H1 (cell line): ENCODE measurements around the gene KIAA0513. TPM values are rescaled to one million over a fixed set of nuclear protein-coding genes. Genes with fewer than 3 reads are reported as not detected.

Source experiments
- CTCF ChIA-PET: fragments of 300-600 bp; sonication (Branson Sonifier 250); formaldehyde crosslinking; loops from one replicate; lab custom pipeline; 2021; ENCODE audit not compliant: partially characterized antibody; lab: Charles Lee
- POLR2A ChIA-PET: fragments of 300-600 bp; sonication (Branson Sonifier 250); formaldehyde crosslinking; loops from one replicate; lab custom pipeline; 2021; ENCODE audit warnings: inconsistent platforms; ENCODE audit not compliant: partially characterized antibody; lab: Charles Lee
- DNase-seq, 2 experiments: peaks; one replicate each; pipeline versions ENCODE4 v3.0.0 to v3.0.0-alpha.2; 2010 to 2022; ENCODE audit warnings: low spot score in 2 of 2, low read depth in 1 of 2, mixed read lengths in 1 of 2
- FAIRE-seq: peaks from 2 replicates; lab custom pipeline; 2011; peaks lifted over from hg19 to GRCh38; lab: Jason Lieb, UNC
- H2AFZ ChIP-seq: 2 replicates; pipeline ENCODE4 v1.8.1; 2012; ENCODE audit warnings: low read length, inconsistent platforms
- H2AK5ac ChIP-seq: 2 replicates; pipeline ENCODE4 v1.6.1; 2013; ENCODE audit warnings: low read depth, low read length
- H2BK120ac ChIP-seq: replicated peaks from 2 replicates; pipeline ENCODE3; 2013; ENCODE audit warnings: low read depth, low read length, inconsistent platforms
- H2BK12ac ChIP-seq: 2 replicates; pipeline ENCODE4 v1.6.1; 2013; ENCODE audit warnings: low read depth, low read length
- H2BK15ac ChIP-seq: 2 replicates; pipeline ENCODE4 v1.6.1; 2013; ENCODE audit warnings: low read length
- H2BK20ac ChIP-seq: 2 replicates; pipeline ENCODE4 v1.6.1; 2013; ENCODE audit warnings: low read length
- H2BK5ac ChIP-seq: 2 replicates; pipeline ENCODE4 v1.6.1; 2013; ENCODE audit warnings: low read depth, low read length
- H3K14ac ChIP-seq: 2 replicates; pipeline ENCODE4 v1.6.1; 2013; ENCODE audit warnings: inconsistent platforms; ENCODE audit not compliant: insufficient read length
- H3K18ac ChIP-seq: 2 replicates; pipeline ENCODE4 v1.6.1; 2013; ENCODE audit warnings: low read length; ENCODE audit errors: extremely low read depth
- H3K23ac ChIP-seq: 2 replicates; pipeline ENCODE4 v1.6.1; 2013; ENCODE audit warnings: inconsistent platforms; ENCODE audit not compliant: insufficient read length
- H3K23me2 ChIP-seq: 2 replicates; pipeline ENCODE4 v1.6.1; 2013; ENCODE audit warnings: low read depth, low read length
- H3K27ac ChIP-seq: 2 replicates; pipeline ENCODE4 v1.6.1; 2011; ENCODE audit warnings: low read depth, low read length, inconsistent platforms
- H3K27me3 ChIP-seq, 4 experiments: replicated peaks in 1 of 4; 1 replicate in 1 of 4; 2 replicates in 3 of 4; pipeline versions ENCODE4 v1.6.1 to v1.8.1; 2011 to 2013; ENCODE audit warnings: low read length in 3 of 4, mild to moderate bottlenecking in 3 of 4, inconsistent platforms in 2 of 4, mixed read lengths in 2 of 4, moderate library complexity in 1 of 4; ENCODE audit not compliant: control insufficient read depth in 3 of 4, insufficient read depth in 3 of 4; ENCODE audit errors: extremely low read depth in 1 of 4
- H3K36me3 ChIP-seq, 4 experiments: 2 replicates each; pipeline versions ENCODE4 v1.6.1 to v1.8.1; 2011 to 2013; ENCODE audit warnings: mild to moderate bottlenecking in 4 of 4, low read length in 3 of 4, moderate library complexity in 2 of 4, control low read depth in 1 of 4, inconsistent platforms in 1 of 4; ENCODE audit not compliant: insufficient read depth in 4 of 4, control insufficient read depth in 2 of 4
- H3K4ac ChIP-seq: replicated peaks from 2 replicates; pipeline ENCODE3; 2013; ENCODE audit warnings: low read length, low read depth, mixed read lengths, inconsistent platforms; ENCODE audit not compliant: insufficient read length
- H3K4me1 ChIP-seq, 4 experiments: replicated peaks in 1 of 4; 1 replicate in 1 of 4; 2 replicates in 3 of 4; pipeline versions ENCODE4 v1.6.1 to v1.8.1; 2011 to 2013; ENCODE audit warnings: low read length in 3 of 4, inconsistent platforms in 2 of 4, mixed read lengths in 1 of 4; ENCODE audit not compliant: insufficient read depth in 4 of 4, control insufficient read depth in 3 of 4
- H3K4me2 ChIP-seq, 2 experiments: 2 replicates each; pipeline versions ENCODE4 v1.6.1 to v1.8.1; 2011 to 2013; ENCODE audit warnings: low read depth in 2 of 2, low read length in 2 of 2, control low read depth in 1 of 2, inconsistent platforms in 1 of 2, mild to moderate bottlenecking in 1 of 2; ENCODE audit not compliant: insufficient read depth in 1 of 2
- H3K4me3 ChIP-seq, 4 experiments: fragments of 200-600, 300-600 bp in 1 of 4; sonication (generic), shearing (Covaris generic), sonication (Bioruptor Twin) in 1 of 4; 2 replicates each; pipeline versions ENCODE4 v1.5.1 to v1.8.1; 2011 to 2016; ENCODE audit warnings: low read length in 4 of 4, low read depth in 3 of 4, control low read depth in 2 of 4, inconsistent platforms in 2 of 4, mild to moderate bottlenecking in 2 of 4, mixed read lengths in 1 of 4, moderate library complexity in 1 of 4; ENCODE audit not compliant: insufficient read depth in 2 of 4; ENCODE audit errors: extremely low read depth in 1 of 4
- H3K56ac ChIP-seq: replicated peaks from 2 replicates; pipeline ENCODE3; 2013; ENCODE audit warnings: low read depth, mild to moderate bottlenecking, mixed read lengths, low read length, inconsistent platforms; ENCODE audit not compliant: insufficient read length
- H3K79me1 ChIP-seq: 2 replicates; pipeline ENCODE4 v1.6.1; 2013; ENCODE audit warnings: low read depth, low read length, control low read depth
- H3K79me2 ChIP-seq, 2 experiments: 2 replicates each; pipeline versions ENCODE4 v1.6.1 to v1.8.1; 2012 to 2013; ENCODE audit warnings: low read length in 2 of 2, mild to moderate bottlenecking in 2 of 2, inconsistent platforms in 1 of 2; ENCODE audit not compliant: insufficient read depth in 2 of 2, control insufficient read depth in 1 of 2
- H3K9ac ChIP-seq, 4 experiments: replicated peaks in 1 of 4; 1 replicate in 1 of 4; 2 replicates in 3 of 4; pipeline versions ENCODE4 v1.6.1 to v1.8.1; 2011 to 2013; ENCODE audit warnings: low read depth in 3 of 4, low read length in 3 of 4, control low read depth in 2 of 4, mild to moderate bottlenecking in 2 of 4, moderate library complexity in 2 of 4, inconsistent platforms in 1 of 4; ENCODE audit errors: extremely low read depth in 1 of 4
- H3K9me3 ChIP-seq, 2 experiments: 2 replicates each; pipeline versions ENCODE4 v1.6.1 to v1.8.1; 2012 to 2013; ENCODE audit warnings: mild to moderate bottlenecking in 2 of 2, moderate library complexity in 2 of 2, control low read depth in 1 of 2, inconsistent platforms in 1 of 2, low read depth in 1 of 2, low read length in 1 of 2, mixed read lengths in 1 of 2; ENCODE audit not compliant: insufficient read depth in 2 of 2
- H4K20me1 ChIP-seq, 2 experiments: replicated peaks in 1 of 2; 2 replicates each; pipeline versions ENCODE3 to v1.8.1; 2011 to 2013; ENCODE audit warnings: inconsistent platforms in 2 of 2, low read length in 2 of 2, mild to moderate bottlenecking in 1 of 2; ENCODE audit not compliant: insufficient read depth in 2 of 2, control insufficient read depth in 1 of 2
- H4K5ac ChIP-seq: 2 replicates; pipeline ENCODE4 v1.6.1; 2013; ENCODE audit warnings: low read length, low read depth, mixed read lengths, inconsistent platforms; ENCODE audit not compliant: insufficient read length
- H4K8ac ChIP-seq: 2 replicates; pipeline ENCODE4 v1.8.0; 2013; ENCODE audit warnings: mild to moderate bottlenecking, moderate library complexity, low read length, inconsistent platforms; ENCODE audit not compliant: insufficient read depth; ENCODE audit errors: extremely low read depth
- H4K91ac ChIP-seq: replicated peaks from 2 replicates; pipeline ENCODE3; 2013; ENCODE audit warnings: low read length, mixed read lengths, inconsistent platforms; ENCODE audit not compliant: insufficient read length
- HDAC2 ChIP-seq, 2 experiments: fragments of 300-600 bp in 1 of 2; sonication (generic) in 1 of 2; IDR thresholded peaks; 2 replicates each; pipeline ENCODE4 v1.6.1; 2011 to 2012; ENCODE audit warnings: low read depth in 2 of 2, low read length in 2 of 2, mild to moderate bottlenecking in 2 of 2, moderate library complexity in 2 of 2, borderline replicate concordance in 1 of 2, inconsistent platforms in 1 of 2
- SP4 ChIP-seq: IDR thresholded peaks from 2 replicates; pipeline ENCODE4 v1.6.1; 2012; ENCODE audit warnings: low read length, inconsistent platforms
- WGBS, 2 experiments: shearing (Covaris generic) in 1 of 2; methylation state at CpG; one replicate each; pipeline versions ENCODE4 v1.1.6 to v1.1.7; 2013 to 2015; ENCODE audit warnings: low lambda C conversion rate in 2 of 2, mixed read lengths in 2 of 2, inconsistent platforms in 1 of 2, low coverage in 1 of 2, missing lambda C conversion rate in 1 of 2; ENCODE audit not compliant: insufficient replicate concordance in 2 of 2, insufficient coverage in 1 of 2, insufficient read length in 1 of 2; ENCODE audit errors: extremely low coverage in 1 of 2, missing lambda C conversion rate in 1 of 2; 5-methylcytosine and 5-hydroxymethylcytosine counted together
- polyA plus RNA-seq, 7 experiments: library from polyadenylated mRNA; depleted of rRNA in 3 of 7; stranded (reverse) in 5 of 7; unstranded in 2 of 7; fragments of >200 nt in 5 of 7; fragments of 200-250 nt in 2 of 7; gene quantifications; 1 replicate in 5 of 7; 2 replicates in 1 of 7; 4 replicates in 1 of 7; pipeline versions ENCODE4 v1.2.1 to v1.2.3, GENCODE V29; 2011 to 2013; ENCODE audit warnings: missing spikeins in 2 of 7, mixed read lengths in 2 of 7
- total RNA-seq: library from RNA; stranded (reverse); fragmentation: NEBNext Ultra II Directional; extraction: Animal tissue kit (Norgen Biotek cat#: 25700); gene quantifications from 2 replicates; pipeline ENCODE4 v1.2.1, GENCODE V29; 2021

Gene KIAA0513
- total and polyA plus RNA-seq, 2 of the 8 experiments (the other 6 are each of a cell fraction or from before 2014, with no cell fraction given) = 2.1 to 6.1 TPM

DNA sequence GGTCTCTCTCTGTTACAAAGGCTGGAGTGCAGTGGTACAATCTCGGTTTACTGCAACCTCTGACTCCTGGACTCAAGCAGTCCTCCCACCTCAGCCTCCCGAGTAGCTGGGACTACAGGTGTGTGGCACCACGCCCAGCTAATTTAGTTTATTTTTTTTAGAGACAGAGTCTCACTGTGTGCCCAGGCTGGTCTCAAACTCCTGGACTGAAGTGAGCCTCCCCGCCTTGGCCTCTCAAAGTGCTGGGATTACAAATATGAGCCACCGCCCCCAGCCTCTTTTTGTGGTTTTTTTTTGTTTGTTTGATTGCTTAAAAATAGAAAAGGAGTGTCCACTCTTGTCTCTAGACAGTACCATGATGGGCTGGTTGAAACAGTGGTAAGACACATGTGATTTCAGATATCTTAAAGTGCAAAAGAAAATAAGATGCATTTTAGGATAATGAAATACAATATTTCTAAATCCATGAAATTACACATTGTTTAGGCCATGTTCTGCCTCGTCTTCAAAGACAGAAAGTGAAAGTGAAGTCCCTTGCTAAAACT lies 27.4 kb downstream of the KIAA0513 start:
- H3K56ac ChIP-seq = no peak overlapping the region
- no peak for DNase-seq
- no peaks in the 10 kb centered on the region for H3K36me3 ChIP-seq
- H3K18ac ChIP-seq = no peak overlapping the region
- no peak overlapping the region for H4K5ac ChIP-seq
- CTCF ChIA-PET = interaction anchor here (1.6 to 5.8 kb wide), 7 partner anchors 9 to 34 kb away, joined by 7 to 59 read pairs (median 29); partner anchors contain the start of gene KIAA0513
- no peak overlapping the region for H2AK5ac ChIP-seq
- TF ChIP-seq SP4 (no peak), HDAC2 (IDR thresholded peaks at IDR 0.05; ENCODE audit: borderline replicate concordance in 1 of 2, low read depth in 2 of 2, low read length in 2 of 2) (no peak)
- FAIRE-seq = no peak
- H3K79me1 ChIP-seq = no peaks in the 10 kb centered on the region
- H3K23me2 ChIP-seq = no peaks in the 10 kb centered on the region
- no peak overlapping the region for H2AFZ ChIP-seq
- H3K27me3 ChIP-seq = no peaks in the 10 kb centered on the region
- H4K20me1 ChIP-seq = no peaks in the 10 kb centered on the region
- no peak overlapping the region for H3K4ac ChIP-seq
- no peak overlapping the region for H2BK15ac ChIP-seq
- no peak overlapping the region for H3K4me2 ChIP-seq
- no peak overlapping the region for H3K4me3 ChIP-seq
- WGBS, 2 experiments = 85% methylated on average over 6 of the region's 6 CpGs; no CpG with 5 or more reads in 1 of the 2 experiments
- POLR2A ChIA-PET = no interaction called here
- no peaks in the 10 kb centered on the region for H3K79me2 ChIP-seq
- H2BK20ac ChIP-seq = no peak overlapping the region
- H2BK5ac ChIP-seq = no peak overlapping the region
- no peaks in the 10 kb centered on the region for H3K9me3 ChIP-seq
- no peak overlapping the region for H2BK120ac ChIP-seq
- H3K4me1 ChIP-seq = peaks cover 0 to 6% (median 4%) of the 10 kb centered on the region in 4 experiments; a peak in 4 of 7 replicates
- H3K9ac ChIP-seq = no peak overlapping the region
- no peak overlapping the region for H3K27ac ChIP-seq
- H4K8ac ChIP-seq = no peak overlapping the region; the same call in 1 of the 2 replicates
- no peak overlapping the region for H3K14ac ChIP-seq
- no peak overlapping the region for H3K23ac ChIP-seq
- no peak overlapping the region for H2BK12ac ChIP-seq
- H4K91ac ChIP-seq = no peak overlapping the region
